Gastroesophageal sphincter (tissue), 3 donors: ENCODE data around the gene PEAK1.

Experiments
- CTCF ChIP-seq, 4 experiments: fragments of 200-600 bp in 2 of 4; fragments of 450-650 bp in 2 of 4; sonication (generic) in 1 of 4; IDR thresholded peaks; one replicate each; pipeline ENCODE4 v1.5.1; 2017 to 2019; ENCODE audit warnings: antibody characterized with exemption in 4 of 4, mild to moderate bottlenecking in 2 of 4, moderate library complexity in 2 of 4
- EP300 ChIP-seq: sonication (generic); formaldehyde crosslinking; IDR thresholded peaks from one replicate; pipeline ENCODE4 v1.6.1; 2017; ENCODE audit warnings: antibody characterized with exemption, mild to moderate bottlenecking
- POLR2A ChIP-seq, 2 donors: fragments of 450-650 bp; IDR thresholded peaks; one replicate each; pipeline ENCODE4 v1.6.1; 2017; ENCODE audit warnings: antibody characterized with exemption in 2 of 2, mild to moderate bottlenecking in 2 of 2, moderate library complexity in 1 of 2
- POLR2AphosphoS5 ChIP-seq: sonication (generic); formaldehyde crosslinking; IDR thresholded peaks from one replicate; pipeline ENCODE4 v1.6.1; 2017; ENCODE audit warnings: antibody characterized with exemption

GRCh38 chr15:77416148-77416455 is 3.8 kb downstream of the PEAK1 start:
- TF ChIP-seq POLR2A (IDR thresholded peaks at IDR 0.05) (no peak), CTCF (IDR thresholded peaks at IDR 0.05) (no peak), POLR2AphosphoS5 (peak; percentile 47), EP300 (no peak)
